IMR-90 (cell line): ENCODE results near the gene FLT4. TPM values are rescaled to one million over a fixed set of nuclear protein-coding genes. Genes with fewer than 3 reads are reported as not detected.

Experiments
- ATAC-seq: fragments of 200-7000 bp; cut with Tn5 transposase; 2 replicates; pipeline ENCODE4 v1.9.1; 2020; ENCODE audit warnings: low read depth, mild to moderate bottlenecking, moderate library complexity
- BruUV-seq: library from RNA; stranded (reverse); fragments of 400-500 nt; replicated peaks from 2 replicates; lab custom pipeline; 2021; lab: Mats Ljungman, UMichigan
- CTCF ChIA-PET: fragments of 300-600 bp; formaldehyde crosslinking; extraction: SDS; loops from one replicate; lab custom pipeline; 2021; ENCODE audit warnings: antibody characterized with exemption; lab: Yijun Ruan, JAX
- POLR2A ChIA-PET: fragments of 300-600 bp; sonication (Branson Sonifier 250); formaldehyde crosslinking; loops from one replicate; lab custom pipeline; 2022; ENCODE audit warnings: antibody characterized with exemption; ENCODE audit not compliant: unreplicated experiment; lab: Charles Lee
- DNase-seq: peaks from one replicate; pipeline ENCODE4 v3.0.0; 2013
- H2AFZ ChIP-seq: replicated peaks from 2 replicates; pipeline ENCODE3; 2013; ENCODE audit warnings: low read length, mild to moderate bottlenecking; ENCODE audit not compliant: poor library complexity
- H2AK5ac ChIP-seq: 2 replicates; pipeline ENCODE4 v1.6.1; 2013; ENCODE audit warnings: low read depth, low read length, inconsistent platforms
- H2AK9ac ChIP-seq: replicated peaks from 2 replicates; pipeline ENCODE3; 2013; ENCODE audit warnings: mild to moderate bottlenecking, low read depth, low read length, moderate library complexity; ENCODE audit not compliant: poor library complexity
- H2BK120ac ChIP-seq: 2 replicates; pipeline ENCODE4 v1.6.1; 2013; ENCODE audit warnings: low read depth, low read length, inconsistent platforms
- H2BK15ac ChIP-seq: 3 replicates; pipeline ENCODE4 v1.6.1; 2013; ENCODE audit warnings: low read depth, low read length, inconsistent platforms
- H2BK20ac ChIP-seq: 2 replicates; pipeline ENCODE4 v1.6.1; 2013; ENCODE audit warnings: low read depth, mild to moderate bottlenecking, inconsistent platforms, low read length, moderate library complexity
- H2BK5ac ChIP-seq: 2 replicates; pipeline ENCODE4 v1.6.1; 2013; ENCODE audit warnings: mild to moderate bottlenecking, low read depth, low read length, inconsistent platforms; ENCODE audit not compliant: poor library complexity, severe bottlenecking
- H3K14ac ChIP-seq: replicated peaks from 2 replicates; pipeline ENCODE4 v1.6.1; 2013; ENCODE audit warnings: low read depth, low read length, inconsistent platforms
- H3K18ac ChIP-seq: 2 replicates; pipeline ENCODE4 v1.6.1; 2013; ENCODE audit warnings: low read depth, low read length, control low read depth
- H3K23ac ChIP-seq: 2 replicates; pipeline ENCODE4 v1.6.1; 2013; ENCODE audit warnings: low read depth, low read length, inconsistent platforms
- H3K27ac ChIP-seq: 2 replicates; pipeline ENCODE4 v1.5.1; 2013; ENCODE audit warnings: mild to moderate bottlenecking, control low read depth, low read length; ENCODE audit not compliant: insufficient read depth
- H3K27me3 ChIP-seq: 2 replicates; pipeline ENCODE4 v1.6.1; 2013; ENCODE audit warnings: low read length; ENCODE audit not compliant: control insufficient read depth, insufficient read depth
- H3K36me3 ChIP-seq: 2 replicates; pipeline ENCODE4 v1.6.1; 2013; ENCODE audit warnings: low read length, mixed read lengths; ENCODE audit not compliant: control insufficient read depth, insufficient read depth
- H3K4ac ChIP-seq: 2 replicates; pipeline ENCODE4 v1.6.1; 2013; ENCODE audit warnings: low read depth, low read length, inconsistent platforms
- H3K4me1 ChIP-seq: 2 replicates; pipeline ENCODE4 v1.6.1; 2013; ENCODE audit warnings: low read length, mixed read lengths; ENCODE audit not compliant: control insufficient read depth, insufficient read depth
- H3K4me2 ChIP-seq: 2 replicates; pipeline ENCODE4 v1.6.1; 2013; ENCODE audit warnings: low read depth, mild to moderate bottlenecking, control low read depth, low read length, moderate library complexity
- H3K4me3 ChIP-seq: 2 replicates; pipeline ENCODE4 v1.5.1; 2013; ENCODE audit warnings: low read depth, mild to moderate bottlenecking, control low read depth, low read length, moderate library complexity; ENCODE audit not compliant: insufficient read depth
- H3K56ac ChIP-seq: 2 replicates; pipeline ENCODE4 v1.6.1; 2013; ENCODE audit warnings: low read length, inconsistent platforms; ENCODE audit not compliant: insufficient read depth; ENCODE audit errors: extremely low read depth
- H3K79me1 ChIP-seq, 2 experiments: 2 replicates each; pipeline ENCODE4 v1.6.1; 2013; ENCODE audit warnings: low read length in 2 of 2, inconsistent platforms in 1 of 2, low read depth in 1 of 2
- H3K9ac ChIP-seq: 2 replicates; pipeline ENCODE4 v1.6.1; 2013; ENCODE audit warnings: low read depth, low read length, control low read depth
- H3K9me1 ChIP-seq: 2 replicates; pipeline ENCODE4 v1.6.1; 2013; ENCODE audit warnings: low read length, inconsistent platforms; ENCODE audit not compliant: insufficient read depth
- H3K9me3 ChIP-seq: 2 replicates; pipeline ENCODE4 v1.6.1; 2013; ENCODE audit warnings: low read length; ENCODE audit not compliant: control insufficient read depth, insufficient read depth
- H4K20me1 ChIP-seq: 2 replicates; pipeline ENCODE4 v1.6.1; 2013; ENCODE audit warnings: low read length, inconsistent platforms; ENCODE audit not compliant: insufficient read depth
- H4K5ac ChIP-seq: 2 replicates; pipeline ENCODE4 v1.6.1; 2013; ENCODE audit warnings: mild to moderate bottlenecking, low read depth, low read length, control low read depth
- H4K8ac ChIP-seq, 2 experiments: 2 replicates each; pipeline ENCODE4 v1.6.1; 2013; ENCODE audit warnings: low read depth in 2 of 2, low read length in 2 of 2, control low read depth in 1 of 2, inconsistent platforms in 1 of 2
- H4K91ac ChIP-seq: 2 replicates; pipeline ENCODE4 v1.6.1; 2013; ENCODE audit warnings: low read depth, low read length, inconsistent platforms; ENCODE audit not compliant: insufficient read depth
- FOS ChIP-seq: fragments of 150-350 bp; IDR thresholded peaks from 2 replicates; pipeline ENCODE4 v1.6.1; 2016; ENCODE audit warnings: low read depth, low read length
- MAFK ChIP-seq: IDR thresholded peaks from 2 replicates; pipeline ENCODE4 v1.6.1; 2012; ENCODE audit warnings: low read depth, low read length, improper control_type of control experiment
- MAZ ChIP-seq: IDR thresholded peaks from 2 replicates; pipeline ENCODE4 v1.6.1; 2012; ENCODE audit warnings: low read depth, mild to moderate bottlenecking, low read length, improper control_type of control experiment, moderate library complexity, borderline replicate concordance
- NFE2L2 ChIP-seq: fragments of 150-350 bp; IDR thresholded peaks from 2 replicates; pipeline ENCODE4 v1.6.1; 2016; ENCODE audit warnings: low read depth, mild to moderate bottlenecking, low read length
- POLR2A ChIP-seq: IDR thresholded peaks from 2 replicates; pipeline ENCODE4 v1.6.1; 2012; ENCODE audit warnings: mild to moderate bottlenecking, low read depth, low read length
- RAD21 ChIP-seq: IDR thresholded peaks from 2 replicates; pipeline ENCODE4 v1.6.1; 2012; ENCODE audit warnings: low read length, improper control_type of control experiment
- RFX5 ChIP-seq: IDR thresholded peaks from 2 replicates; pipeline ENCODE4 v1.8.0; 2012; ENCODE audit warnings: low read depth, mild to moderate bottlenecking, low read length, moderate library complexity
- WGBS, 2 experiments: methylation state at CpG; one replicate each; pipeline versions ENCODE4 v1.1.5 to v1.1.7; 2013; ENCODE audit warnings: missing lambda C conversion rate in 2 of 2; ENCODE audit not compliant: insufficient read length in 1 of 2; ENCODE audit errors: extremely low coverage in 2 of 2; 5-methylcytosine and 5-hydroxymethylcytosine counted together
- dilution Hi-C: fragments of 300-500 bp; cut with HindIII; formaldehyde crosslinking; loops from one replicate; pipeline ENCODE4 v1.14.3; 2018; ENCODE audit warnings: low sequenced_read_pairs; ENCODE audit not compliant: unreplicated experiment
- in situ Hi-C: fragments of 300-500 bp; cut with MboI; formaldehyde crosslinking; loops from 3 replicates; pipeline ENCODE4 v1.14.3; 2019; ENCODE audit warnings: low sequenced_read_pairs, inconsistent platforms, mixed read lengths
- intact Hi-C: fragments of 100-400 bp; cut with micrococcal nuclease; formaldehyde crosslinking; loops from 2 replicates; pipeline ENCODE4 v1.10.0; 2022
- polyA plus RNA-seq, 3 experiments: library from polyadenylated mRNA; depleted of rRNA; stranded (reverse); fragments of >200 nt; gene quantifications; 2 replicates each; pipeline ENCODE4 v1.2.3, GENCODE V29; 2012; ENCODE audit warnings: low replicate concordance in 1 of 3
- total RNA-seq: library from RNA; depleted of rRNA; stranded (reverse); fragments of >200 nt; gene quantifications from 2 replicates; pipeline ENCODE4 v1.2.3, GENCODE V29; 2012
- TF ChIP-seq, protein P1 (sequence below): conservative IDR thresholded peaks from 2 replicates; pipeline ENCODE4 v1.5.1; 2012; ENCODE audit warnings: mild to moderate bottlenecking, low read depth, low read length, improper control_type of control experiment
- TF ChIP-seq, protein P2 (sequence below): fragments of 150-350 bp; IDR thresholded peaks from 2 replicates; pipeline ENCODE4 v1.6.1; 2016; ENCODE audit warnings: low read depth, mild to moderate bottlenecking, low read length, moderate library complexity, borderline replicate concordance

Gene FLT4
- total and polyA plus RNA-seq, 2 of the 4 experiments (the other 2 are of a cell fraction): under 0.01 to 0.07 TPM

DNA sequence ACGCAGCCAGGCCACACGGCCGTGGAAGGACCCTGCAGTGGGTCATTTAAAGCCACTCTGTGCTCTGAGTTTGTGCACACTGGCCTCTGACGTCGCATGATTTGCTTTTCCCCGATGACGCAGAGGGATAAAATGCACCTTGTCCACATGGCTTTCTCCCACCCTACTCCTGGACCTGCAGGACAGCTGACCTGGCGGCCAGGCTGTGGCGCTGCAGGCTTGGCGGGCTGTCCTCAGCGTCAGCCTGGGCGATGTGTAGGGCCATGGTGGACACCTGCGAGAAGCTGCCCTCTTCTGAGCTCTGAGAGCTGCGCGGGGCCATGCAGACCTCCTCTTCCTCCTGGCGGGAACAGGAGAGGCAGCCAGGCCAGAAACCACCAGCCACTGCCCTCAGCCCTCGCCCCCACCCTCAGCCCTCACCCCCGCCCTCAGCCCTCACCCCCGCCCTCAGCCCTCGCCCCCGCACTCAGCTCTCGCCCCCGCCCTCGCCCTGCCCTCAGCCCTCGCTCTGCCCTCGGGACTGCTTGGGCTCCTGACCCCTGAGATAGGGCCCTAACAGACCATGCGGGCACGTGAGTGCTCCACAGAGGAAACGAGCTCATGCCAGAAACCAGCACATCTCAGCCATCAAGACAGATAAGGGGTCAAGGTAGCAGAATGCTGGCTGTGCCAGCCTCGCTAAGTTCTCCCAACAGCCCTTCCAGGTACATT is 38.1 kb downstream of the FLT4 start:
- POLR2A ChIA-PET: no interaction called here
- Histone ChIP-seq H3K23ac (no peak overlapping the region), H3K56ac (no peak overlapping the region), H4K5ac (no peak overlapping the region), H2BK20ac (no peak overlapping the region), H2BK120ac (no peak overlapping the region), H3K79me1 (no peaks in the 10 kb centered on the region), H3K18ac (no peak overlapping the region), H3K36me3 (no peaks in the 10 kb centered on the region), H2AFZ (no peak overlapping the region), H3K4me3 (no peak overlapping the region), H2AK5ac (no peak overlapping the region), H3K4me1 (no peaks in the 10 kb centered on the region), H3K14ac (no peak overlapping the region), H2BK5ac (no peak overlapping the region), H4K91ac (no peak overlapping the region), H3K4me2 (no peak overlapping the region), H2AK9ac (no peak overlapping the region), H3K9ac (no peak overlapping the region), H4K20me1 (no peaks in the 10 kb centered on the region), H4K8ac (no peak overlapping the region), H3K27me3 (peaks cover 1% of the 10 kb centered on the region; the same call in 1 of the 2 replicates), H3K9me1 (no peaks in the 10 kb centered on the region), H3K27ac (no peak overlapping the region), H3K4ac (no peak overlapping the region), H3K9me3 (no peaks in the 10 kb centered on the region), H2BK15ac (no peak overlapping the region)
- WGBS, 2 experiments: 79% methylated on average over 8 of the region's 30 CpGs; no CpG with 5 or more reads in 1 of the 2 experiments
- intact Hi-C loops (no loop called here), dilution Hi-C loops (no loop called here), in situ Hi-C loops (no loop called here)
- CTCF ChIA-PET: no interaction called here
- no peak for TF ChIP-seq FOS
- TF ChIP-seq NFE2L2: no peak
- TF ChIP-seq POLR2A: no peak
- no peak for TF ChIP-seq RAD21
- TF ChIP-seq, protein P1, sequence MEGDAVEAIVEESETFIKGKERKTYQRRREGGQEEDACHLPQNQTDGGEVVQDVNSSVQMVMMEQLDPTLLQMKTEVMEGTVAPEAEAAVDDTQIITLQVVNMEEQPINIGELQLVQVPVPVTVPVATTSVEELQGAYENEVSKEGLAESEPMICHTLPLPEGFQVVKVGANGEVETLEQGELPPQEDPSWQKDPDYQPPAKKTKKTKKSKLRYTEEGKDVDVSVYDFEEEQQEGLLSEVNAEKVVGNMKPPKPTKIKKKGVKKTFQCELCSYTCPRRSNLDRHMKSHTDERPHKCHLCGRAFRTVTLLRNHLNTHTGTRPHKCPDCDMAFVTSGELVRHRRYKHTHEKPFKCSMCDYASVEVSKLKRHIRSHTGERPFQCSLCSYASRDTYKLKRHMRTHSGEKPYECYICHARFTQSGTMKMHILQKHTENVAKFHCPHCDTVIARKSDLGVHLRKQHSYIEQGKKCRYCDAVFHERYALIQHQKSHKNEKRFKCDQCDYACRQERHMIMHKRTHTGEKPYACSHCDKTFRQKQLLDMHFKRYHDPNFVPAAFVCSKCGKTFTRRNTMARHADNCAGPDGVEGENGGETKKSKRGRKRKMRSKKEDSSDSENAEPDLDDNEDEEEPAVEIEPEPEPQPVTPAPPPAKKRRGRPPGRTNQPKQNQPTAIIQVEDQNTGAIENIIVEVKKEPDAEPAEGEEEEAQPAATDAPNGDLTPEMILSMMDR: no peak
- TF ChIP-seq RFX5: no peak
- TF ChIP-seq, protein P2, sequence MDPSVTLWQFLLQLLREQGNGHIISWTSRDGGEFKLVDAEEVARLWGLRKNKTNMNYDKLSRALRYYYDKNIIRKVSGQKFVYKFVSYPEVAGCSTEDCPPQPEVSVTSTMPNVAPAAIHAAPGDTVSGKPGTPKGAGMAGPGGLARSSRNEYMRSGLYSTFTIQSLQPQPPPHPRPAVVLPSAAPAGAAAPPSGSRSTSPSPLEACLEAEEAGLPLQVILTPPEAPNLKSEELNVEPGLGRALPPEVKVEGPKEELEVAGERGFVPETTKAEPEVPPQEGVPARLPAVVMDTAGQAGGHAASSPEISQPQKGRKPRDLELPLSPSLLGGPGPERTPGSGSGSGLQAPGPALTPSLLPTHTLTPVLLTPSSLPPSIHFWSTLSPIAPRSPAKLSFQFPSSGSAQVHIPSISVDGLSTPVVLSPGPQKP: no peak
- TF ChIP-seq MAFK: no peak
- TF ChIP-seq MAZ: no peak
- no TSS peak for BruUV-seq
- peak; percentile 17; the same call in 1 of the 2 replicates for ATAC-seq
- no peak for DNase-seq
